DND-41 (cell line): Measurements from ENCODE around the gene SCAF8.

ENCODE experiments used
- EZH2 ChIP-seq: IDR thresholded peaks from 3 replicates; pipeline ENCODE4 v1.6.1; 2012; ENCODE audit warnings: borderline replicate concordance, low read depth, mild to moderate bottlenecking, moderate library complexity, low read length, inconsistent platforms; ENCODE audit not compliant: severe bottlenecking
- TF ChIP-seq, protein P1 (sequence below): IDR thresholded peaks from 2 replicates; pipeline ENCODE4 v1.5.1; 2012; ENCODE audit warnings: borderline replicate concordance, low read length, moderate library complexity, mild to moderate bottlenecking; ENCODE audit not compliant: poor library complexity, severe bottlenecking; ENCODE audit errors: extremely low read depth

DNA sequence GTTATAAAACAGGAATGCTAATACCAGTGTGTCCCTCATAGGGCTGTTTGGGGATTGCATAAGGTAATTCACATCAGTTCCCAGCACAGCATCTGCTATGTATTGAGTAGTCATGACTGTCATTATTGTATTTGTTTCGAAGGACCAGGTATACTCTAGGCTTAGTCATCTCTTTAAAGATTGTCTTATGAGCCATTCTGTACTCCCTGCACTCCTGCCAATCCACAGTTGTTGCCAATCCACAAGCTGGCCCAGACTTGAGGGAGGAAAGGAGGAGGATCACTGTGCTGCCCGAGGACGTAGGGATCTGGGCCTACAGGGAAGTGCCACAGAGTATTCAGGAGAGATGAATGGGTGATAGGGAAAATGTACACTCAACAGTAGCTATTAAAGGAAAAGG lies 148.9 kb downstream of the SCAF8 start:
- TF ChIP-seq, protein P1, sequence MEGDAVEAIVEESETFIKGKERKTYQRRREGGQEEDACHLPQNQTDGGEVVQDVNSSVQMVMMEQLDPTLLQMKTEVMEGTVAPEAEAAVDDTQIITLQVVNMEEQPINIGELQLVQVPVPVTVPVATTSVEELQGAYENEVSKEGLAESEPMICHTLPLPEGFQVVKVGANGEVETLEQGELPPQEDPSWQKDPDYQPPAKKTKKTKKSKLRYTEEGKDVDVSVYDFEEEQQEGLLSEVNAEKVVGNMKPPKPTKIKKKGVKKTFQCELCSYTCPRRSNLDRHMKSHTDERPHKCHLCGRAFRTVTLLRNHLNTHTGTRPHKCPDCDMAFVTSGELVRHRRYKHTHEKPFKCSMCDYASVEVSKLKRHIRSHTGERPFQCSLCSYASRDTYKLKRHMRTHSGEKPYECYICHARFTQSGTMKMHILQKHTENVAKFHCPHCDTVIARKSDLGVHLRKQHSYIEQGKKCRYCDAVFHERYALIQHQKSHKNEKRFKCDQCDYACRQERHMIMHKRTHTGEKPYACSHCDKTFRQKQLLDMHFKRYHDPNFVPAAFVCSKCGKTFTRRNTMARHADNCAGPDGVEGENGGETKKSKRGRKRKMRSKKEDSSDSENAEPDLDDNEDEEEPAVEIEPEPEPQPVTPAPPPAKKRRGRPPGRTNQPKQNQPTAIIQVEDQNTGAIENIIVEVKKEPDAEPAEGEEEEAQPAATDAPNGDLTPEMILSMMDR = no peak
- TF ChIP-seq EZH2 = no peak
